SK-N-MC (cell line): ENCODE data around the gene KRTAP4-1.

Experiments used
- EZH2 ChIP-seq: fragments of 200-600 bp; sonication (generic); IDR thresholded peaks from one replicate; pipeline ENCODE4 v1.6.1; 2017; ENCODE audit warnings: antibody characterized with exemption
- POLR2AphosphoS5 ChIP-seq: IDR thresholded peaks from 2 replicates; pipeline ENCODE4 v1.6.1; 2012; ENCODE audit warnings: mild to moderate bottlenecking, low read depth, low read length, borderline replicate concordance

GRCh38 chr17:41177727-41178271 lies 6.9 kb downstream of the KRTAP4-1 start, which contains the start of gene KRTAP4-2:
- TF ChIP-seq POLR2AphosphoS5: no peak
- TF ChIP-seq EZH2: no peak
